ENCODE measurements around the gene VAT1. TPM values are rescaled to one million over a fixed set of nuclear protein-coding genes. Genes with fewer than 3 reads are reported as not detected.

The VAT1 gene
- total RNA-seq, 3 donors from 2014 or later, result 125 to 402 (median 173) TPM

DNA sequence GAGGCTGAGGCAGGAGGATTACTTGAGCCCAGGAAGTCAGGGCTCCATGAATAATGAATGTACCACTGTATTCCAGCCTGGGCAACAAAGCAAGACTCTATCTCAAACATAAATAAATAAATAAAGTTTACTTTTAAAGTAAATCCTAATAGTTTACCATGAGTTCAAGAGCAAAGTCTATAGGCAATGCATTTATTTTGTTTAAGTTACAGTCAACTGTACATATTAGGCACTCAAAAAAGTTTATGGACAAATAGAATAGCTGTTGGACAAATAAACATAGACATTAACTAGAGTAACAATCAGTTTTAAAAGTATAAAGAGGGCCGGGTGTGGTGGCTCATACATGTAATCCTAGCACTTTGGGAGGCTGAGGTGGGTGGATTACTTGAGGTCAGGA is 54.3 kb downstream of the VAT1 start:
- Histone ChIP-seq H3K27me3 (no peaks in the 10 kb centered on the region), H3K4me1 (peaks cover 0 to 6% of the 10 kb centered on the region in 2 donors), H3K27ac (no peak overlapping the region), H3K36me3 (no peaks in the 10 kb centered on the region), H3K4me3 (no peak overlapping the region), H3K9me3 (no peaks in the 10 kb centered on the region)
- no peak for DNase-seq (ENCODE audit: low spot score in 2 of 2)
- intact Hi-C loops (cut with DNase I; ENCODE audit: low total_unique reads), result no loop called here
- TF ChIP-seq, protein P1, sequence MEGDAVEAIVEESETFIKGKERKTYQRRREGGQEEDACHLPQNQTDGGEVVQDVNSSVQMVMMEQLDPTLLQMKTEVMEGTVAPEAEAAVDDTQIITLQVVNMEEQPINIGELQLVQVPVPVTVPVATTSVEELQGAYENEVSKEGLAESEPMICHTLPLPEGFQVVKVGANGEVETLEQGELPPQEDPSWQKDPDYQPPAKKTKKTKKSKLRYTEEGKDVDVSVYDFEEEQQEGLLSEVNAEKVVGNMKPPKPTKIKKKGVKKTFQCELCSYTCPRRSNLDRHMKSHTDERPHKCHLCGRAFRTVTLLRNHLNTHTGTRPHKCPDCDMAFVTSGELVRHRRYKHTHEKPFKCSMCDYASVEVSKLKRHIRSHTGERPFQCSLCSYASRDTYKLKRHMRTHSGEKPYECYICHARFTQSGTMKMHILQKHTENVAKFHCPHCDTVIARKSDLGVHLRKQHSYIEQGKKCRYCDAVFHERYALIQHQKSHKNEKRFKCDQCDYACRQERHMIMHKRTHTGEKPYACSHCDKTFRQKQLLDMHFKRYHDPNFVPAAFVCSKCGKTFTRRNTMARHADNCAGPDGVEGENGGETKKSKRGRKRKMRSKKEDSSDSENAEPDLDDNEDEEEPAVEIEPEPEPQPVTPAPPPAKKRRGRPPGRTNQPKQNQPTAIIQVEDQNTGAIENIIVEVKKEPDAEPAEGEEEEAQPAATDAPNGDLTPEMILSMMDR (IDR thresholded peaks at IDR 0.05), result no peak
- no peak for TF ChIP-seq POLR2AphosphoS5 (IDR thresholded peaks at IDR 0.05)
- TF ChIP-seq POLR2A (IDR thresholded peaks at IDR 0.05), result no peak

Other genes starting within 250 kb of the VAT1 start
- 10 to 100 TPM; 53.4 to 70.4 (median 61.9) TPM for gene VPS25, start 248.9 kb downstream of the VAT1 start, total RNA-seq
- gene WNK4, start 241.8 kb downstream of the VAT1 start, total RNA-seq, result 1 to 10 TPM in 1 of 3 donors, under 1 TPM in 2; 0.16 to 4.1 (median 0.66) TPM
- gene COA3, start 223.7 kb downstream of the VAT1 start, total RNA-seq, result 10 to 100 TPM; 52.6 to 74.1 (median 72.8) TPM
- under 1 TPM in 1 of 3 donors, not detected in 2; 0.59 TPM for gene CNTD1, start 223.5 kb downstream of the VAT1 start, total RNA-seq
- 100 to 1,000 TPM in 1 of 3 donors, 10 to 100 TPM in 2; 88.5 to 139 (median 89.0) TPM for gene BECN1, start 198.1 kb downstream of the VAT1 start, total RNA-seq
- gene PSME3, start 189.0 kb downstream of the VAT1 start, total RNA-seq, result 10 to 100 TPM; 59.3 to 74.7 (median 73.9) TPM
- gene AOC2, start 177.8 kb downstream of the VAT1 start, total RNA-seq, result 10 to 100 TPM in 1 of 3 donors, 1 to 10 TPM in 2; 1.8 to 11.8 (median 2.3) TPM
- gene AOC3, start 171.2 kb downstream of the VAT1 start, total RNA-seq, result 100 to 1,000 TPM in 1 of 3 donors, 10 to 100 TPM in 2; 16.2 to 247 (median 25.6) TPM
- gene G6PC1, start 121.6 kb downstream of the VAT1 start, total RNA-seq, result not detected
- gene AARSD1, start 57.9 kb downstream of the VAT1 start, total RNA-seq, result 10 to 100 TPM; 25.3 to 34.7 (median 26.5) TPM
- gene PTGES3L, start 42.3 kb downstream of the VAT1 start, total RNA-seq, result under 1 TPM in 2 of 3 donors, not detected in 1; 0.44 to 0.66 TPM
- gene RUNDC1, start 41.8 kb downstream of the VAT1 start, total RNA-seq, result 10 to 100 TPM in 2 of 3 donors, 1 to 10 TPM in 1; 8.6 to 25.8 (median 22.3) TPM
- gene RPL27, start 24.0 kb downstream of the VAT1 start, total RNA-seq, result 1,000 to 10,000 TPM; 1,150 to 3,519 (median 1,958) TPM
- gene IFI35, start 15.6 kb downstream of the VAT1 start, total RNA-seq, result 10 to 100 TPM; 16.2 to 42.3 (median 31.0) TPM
- gene RND2, start 2.8 kb upstream of the VAT1 start, total RNA-seq, result 1 to 10 TPM in 2 of 3 donors, under 1 TPM in 1; 0.16 to 2.0 (median 1.3) TPM
- gene BRCA1, start 103.0 kb upstream of the VAT1 start, total RNA-seq, result 1 to 10 TPM; 5.2 to 8.9 (median 7.4) TPM
- gene NBR1, start 148.8 kb upstream of the VAT1 start, total RNA-seq, result 100 to 1,000 TPM in 1 of 3 donors, 10 to 100 TPM in 2; 90.1 to 131 (median 92.1) TPM
- 1 to 10 TPM; 5.9 to 9.1 (median 7.9) TPM for gene TMEM106A, start 189.5 kb upstream of the VAT1 start, total RNA-seq
- not detected for gene CCDC200, start 206.2 kb upstream of the VAT1 start, total RNA-seq
- not detected for gene RNU2-1, start 211.6 kb upstream of the VAT1 start, total RNA-seq